Urinary bladder (tissue), 4 donors: Measurements from ENCODE around the gene XRCC2. TPM values are rescaled to one million over a fixed set of nuclear protein-coding genes. Genes with fewer than 3 reads are reported as not detected.

Experiments used
- DNase-seq: peaks from one replicate; pipeline ENCODE4 v3.0.0-alpha.2; 2015; ENCODE audit errors: extremely low spot score
- H3K27ac ChIP-seq: one replicate; pipeline ENCODE4 v1.5.1; 2013; ENCODE audit warnings: low read depth, mild to moderate bottlenecking, moderate library complexity
- H3K36me3 ChIP-seq: one replicate; pipeline ENCODE4 v1.6.1; 2013; ENCODE audit warnings: mild to moderate bottlenecking, moderate library complexity; ENCODE audit not compliant: insufficient read depth
- H3K4me1 ChIP-seq: one replicate; pipeline ENCODE4 v1.6.1; 2013; ENCODE audit warnings: mild to moderate bottlenecking, moderate library complexity; ENCODE audit not compliant: insufficient read depth
- H3K4me3 ChIP-seq: one replicate; pipeline ENCODE4 v1.5.1; 2013; ENCODE audit warnings: low read depth, low read length
- WGBS: extraction: QIAGEN DNeasy Blood & Tissue Kit; methylation state at CpG from one replicate; pipeline ENCODE4 v1.1.7; 2013; 5-methylcytosine and 5-hydroxymethylcytosine counted together
- polyA plus RNA-seq: library from polyadenylated mRNA; stranded (reverse); fragments of 200-250 nt; gene quantifications from one replicate; pipeline ENCODE4 v1.2.3, GENCODE V29; 2013
- small RNA-seq: library from RNA; depleted of rRNA; stranded (forward); fragments of <200 nt; gene quantifications from one replicate; pipeline ENCODE3, GENCODE V24; 2014
- total RNA-seq: library from RNA; depleted of rRNA; stranded (reverse); fragments of >200 nt; gene quantifications from one replicate; pipeline ENCODE4 v1.2.3, GENCODE V29; 2014
- donor health status: healthy with polysubstance abuse.
- donor health status: healthy.

The XRCC2 gene
- total and polyA plus RNA-seq, 2 donors: 0.33 to 6.0 TPM

GRCh38 chr7:152618427-152618826, 57.5 kb downstream of the XRCC2 start:
- Histone ChIP-seq H3K27ac (no peak overlapping the region), H3K36me3 (no peaks in the 10 kb centered on the region), H3K4me1 (no peaks in the 10 kb centered on the region), H3K4me3 (no peak overlapping the region)
- no peak for DNase-seq
- WGBS: 94% methylated on average over 5 of the region's 5 CpGs

- Histone ChIP-seq H3K36me3 (no peaks in the 10 kb centered on the region), H3K27ac (no peak overlapping the region), H3K4me1 (no peaks in the 10 kb centered on the region), H3K4me3 (no peak overlapping the region)
- WGBS: 74% methylated on average over 5 of the region's 5 CpGs
- no peak for DNase-seq
These were observed 58.9 kb downstream of the XRCC2 start for GRCh38 chr7:152617056-152617455.

- no peak overlapping the region for H3K4me3 ChIP-seq
These were observed 60.8 kb downstream of the XRCC2 start for GRCh38 chr7:152615031-152615741.

GRCh38 chr7:152608656-152609055, 67.3 kb downstream of the XRCC2 start:
- H3K27ac ChIP-seq: no peak overlapping the region
- DNase-seq: no peak
- no peaks in the 10 kb centered on the region for H3K36me3 ChIP-seq
- WGBS: 61% methylated on average over 4 of the region's 4 CpGs
- no peaks in the 10 kb centered on the region for H3K4me1 ChIP-seq
- no peak overlapping the region for H3K4me3 ChIP-seq

More at GRCh38 chr7:152615031-152615741, 60.8 kb downstream of the XRCC2 start:
- no peak for DNase-seq
- no peaks in the 10 kb centered on the region for H3K36me3 ChIP-seq
- WGBS: 26% methylated on average over 13 of the region's 13 CpGs
- no peak overlapping the region for H3K27ac ChIP-seq
- H3K4me1 ChIP-seq: no peaks in the 10 kb centered on the region

- H3K4me3 ChIP-seq: no peak overlapping the region
- no peaks in the 10 kb centered on the region for H3K36me3 ChIP-seq
- no peak overlapping the region for H3K27ac ChIP-seq
- no peak for DNase-seq
- 74% methylated on average over 10 of the region's 10 CpGs for WGBS
- no peaks in the 10 kb centered on the region for H3K4me1 ChIP-seq
These were observed 67.7 kb downstream of the XRCC2 start for GRCh38 chr7:152608208-152608607.

- WGBS: 73% methylated on average over 2 of the region's 2 CpGs
- no peaks in the 10 kb centered on the region for H3K4me1 ChIP-seq
- no peak for DNase-seq
- no peaks in the 10 kb centered on the region for H3K36me3 ChIP-seq
- no peak overlapping the region for H3K4me3 ChIP-seq
- no peak overlapping the region for H3K27ac ChIP-seq
These were observed 68.9 kb downstream of the XRCC2 start for GRCh38 chr7:152607007-152607406.

GRCh38 chr7:152602962-152603361, 73.0 kb downstream of the XRCC2 start:
- WGBS: 58% methylated on average over 6 of the region's 6 CpGs
- H3K36me3 ChIP-seq: no peaks in the 10 kb centered on the region
- no peak overlapping the region for H3K27ac ChIP-seq
- DNase-seq: no peak
- no peak overlapping the region for H3K4me3 ChIP-seq
- no peaks in the 10 kb centered on the region for H3K4me1 ChIP-seq

GRCh38 chr7:152601305-152601798, 74.6 kb downstream of the XRCC2 start:
- DNase-seq: no peak
- Histone ChIP-seq H3K36me3 (no peaks in the 10 kb centered on the region), H3K27ac (no peak overlapping the region), H3K4me3 (no peak overlapping the region), H3K4me1 (no peaks in the 10 kb centered on the region)
- WGBS: 87% methylated on average over 17 of the region's 17 CpGs

- H3K27ac ChIP-seq: no peak overlapping the region
- H3K36me3 ChIP-seq: no peaks in the 10 kb centered on the region
- no peaks in the 10 kb centered on the region for H3K4me1 ChIP-seq
- no peak overlapping the region for H3K4me3 ChIP-seq
- 94% methylated on average over 5 of the region's 5 CpGs for WGBS
- no peak for DNase-seq
These were observed 75.7 kb downstream of the XRCC2 start for GRCh38 chr7:152600266-152600665.

- Histone ChIP-seq H3K36me3 (no peaks in the 10 kb centered on the region), H3K4me3 (no peak overlapping the region), H3K27ac (no peak overlapping the region), H3K4me1 (no peaks in the 10 kb centered on the region)
- DNase-seq: no peak
- WGBS: 59% methylated on average over 8 of the region's 8 CpGs
These were observed 78.4 kb downstream of the XRCC2 start for GRCh38 chr7:152597507-152597906.

- no peak for DNase-seq
- 88% methylated on average over 2 of the region's 2 CpGs for whole genome bisulfite sequencing
These were observed 79.1 kb downstream of the XRCC2 start for GRCh38 chr7:152596824-152597223.

More at GRCh38 chr7:152596824-152597223, 79.1 kb downstream of the XRCC2 start:
- Histone ChIP-seq H3K36me3 (no peaks in the 10 kb centered on the region), H3K4me3 (no peak overlapping the region), H3K4me1 (no peaks in the 10 kb centered on the region), H3K27ac (no peak overlapping the region)

Small RNAs within 50 kb of the gene (small RNA-seq; reads per million reads assigned to genes)
- gene RF00568: not detected

Other genes starting within 250 kb of the XRCC2 start
- gene KMT2C, start 240.1 kb downstream of the XRCC2 start, total RNA-seq: 105 TPM
- 16.5 TPM for gene KMT2C, start 240.1 kb downstream of the XRCC2 start, polyA plus RNA-seq
- gene ACTR3B, start 83.6 kb upstream of the XRCC2 start, total RNA-seq: 10.1 TPM
- gene ACTR3B, start 83.6 kb upstream of the XRCC2 start, polyA plus RNA-seq: 9.5 TPM